NCI-H2227 (cell line): Measurements from ENCODE around the gene CXCL13.
"Not testable (repeated sequence)": the region's sequence is repeated elsewhere in the genome, so short reads cannot be mapped to it uniquely, and the experiment has no call there.

Source experiments
- DNase-seq: peaks from one replicate; lab custom pipeline; 2025; ENCODE audit not compliant: unreplicated experiment; lab: John Stamatoyannopoulos, UW

CXCL13 gene

GRCh38 chr4:77652237-77652897 lies 46.7 kb downstream of the CXCL13 start:
- no peak for DNase-seq

- DNase-seq = no peak
Observed at GRCh38 chr4:77653162-77653758, 47.6 kb downstream of the CXCL13 start.

- DNase-seq = not testable (repeated sequence)
Observed at GRCh38 chr4:77660318-77660717, 54.7 kb downstream of the CXCL13 start.
